ENCODE data around the gene CNTNAP2. TPM values are rescaled to one million over a fixed set of nuclear protein-coding genes. Genes with fewer than 3 reads are reported as not detected.

CNTNAP2 gene
- total and polyA plus RNA-seq, 2 of the 8 experiments (the other 6 are each of a cell fraction or from before 2014, with no cell fraction given): 27.9 to 71.0 TPM

DNA sequence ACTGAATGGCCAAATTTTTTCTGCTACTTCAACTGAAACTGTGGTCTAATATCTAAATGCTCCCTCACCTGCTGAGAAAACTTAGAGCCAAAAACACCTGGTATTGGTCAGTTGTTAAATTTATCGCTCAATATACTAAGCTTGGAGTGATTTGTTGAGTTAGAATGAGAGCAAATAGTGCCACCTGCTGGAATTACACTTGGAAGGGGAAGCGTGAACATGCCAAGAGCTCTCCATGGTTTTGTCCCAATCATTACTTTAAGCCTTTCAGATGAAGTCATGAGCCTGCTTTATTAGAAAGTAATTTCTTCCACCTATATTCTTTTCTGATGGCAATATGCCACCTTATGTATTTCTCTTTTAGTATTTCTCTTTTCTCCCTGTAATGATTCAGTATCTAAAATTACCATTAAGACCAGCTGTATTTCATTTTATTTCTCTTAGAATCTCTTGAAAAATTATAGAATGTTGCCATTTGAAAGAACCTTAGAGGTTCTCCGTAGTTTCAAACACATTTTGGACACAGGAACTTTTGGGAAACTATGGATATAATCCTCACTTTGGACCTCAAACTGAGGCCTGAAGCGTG, 2026.2 kb downstream of the CNTNAP2 start (continued):
- TF ChIP-seq CHD7 (IDR thresholded peaks at IDR 0.05; ENCODE audit: insufficient replicate concordance, low read length): no peak
- TF ChIP-seq SIRT6 (IDR thresholded peaks at IDR 0.05; ENCODE audit: low read length): no peak
- no peak for TF ChIP-seq BACH1 (IDR thresholded peaks at IDR 0.05; ENCODE audit: low read length)
- no peak for TF ChIP-seq ZNF274 (IDR thresholded peaks at IDR 0.05; ENCODE audit: borderline replicate concordance, extremely low read depth, low read length)
- no peak for TF ChIP-seq HDAC6 (IDR thresholded peaks at IDR 0.05; ENCODE audit: low read depth, low read length)
- no peak for TF ChIP-seq CHD2 (IDR thresholded peaks at IDR 0.05; ENCODE audit: low read length)
- no peak for TF ChIP-seq CTBP2 (IDR thresholded peaks at IDR 0.05; ENCODE audit: borderline replicate concordance, insufficient read depth, insufficient read length, low read length)
- TF ChIP-seq GTF2F1 (IDR thresholded peaks at IDR 0.05; ENCODE audit: borderline replicate concordance, low read depth, low read length): no peak
- TF ChIP-seq NANOG (IDR thresholded peaks at IDR 0.05; ENCODE audit: insufficient read depth, low read depth, low read length, poor library complexity, severe bottlenecking): no peak
- no peak for TF ChIP-seq TCF12 (IDR thresholded peaks at IDR 0.05; ENCODE audit: low read depth, low read length)
- TF ChIP-seq CBX5 (IDR thresholded peaks at IDR 0.05; ENCODE audit: low read depth, low read length): no peak
